Fibroblast of peridontal ligament (primary cell): ENCODE results near the gene FDXACB1.
A peak's percentile ranks its signal among the peaks of the same experiment; 100 is the strongest.

Experiments
- DNase-seq: peaks from one replicate; pipeline ENCODE4 v3.0.0-alpha.2; 2010; ENCODE audit errors: extremely low read depth

FDXACB1 gene

GRCh38 chr11:111878849-111879636 is at the start of gene FDXACB1, which contains the start of gene CFAP68:
TSS of gene FDXACB1 (minus strand) at chr11:111879165. CDS start at chr11:111879132, 33 bp downstream.
TSS of gene CFAP68 (plus strand) at chr11:111879541. CDS start at chr11:111879561, 20 bp downstream.
- DNase-seq, result peak; percentile 98

DNA sequence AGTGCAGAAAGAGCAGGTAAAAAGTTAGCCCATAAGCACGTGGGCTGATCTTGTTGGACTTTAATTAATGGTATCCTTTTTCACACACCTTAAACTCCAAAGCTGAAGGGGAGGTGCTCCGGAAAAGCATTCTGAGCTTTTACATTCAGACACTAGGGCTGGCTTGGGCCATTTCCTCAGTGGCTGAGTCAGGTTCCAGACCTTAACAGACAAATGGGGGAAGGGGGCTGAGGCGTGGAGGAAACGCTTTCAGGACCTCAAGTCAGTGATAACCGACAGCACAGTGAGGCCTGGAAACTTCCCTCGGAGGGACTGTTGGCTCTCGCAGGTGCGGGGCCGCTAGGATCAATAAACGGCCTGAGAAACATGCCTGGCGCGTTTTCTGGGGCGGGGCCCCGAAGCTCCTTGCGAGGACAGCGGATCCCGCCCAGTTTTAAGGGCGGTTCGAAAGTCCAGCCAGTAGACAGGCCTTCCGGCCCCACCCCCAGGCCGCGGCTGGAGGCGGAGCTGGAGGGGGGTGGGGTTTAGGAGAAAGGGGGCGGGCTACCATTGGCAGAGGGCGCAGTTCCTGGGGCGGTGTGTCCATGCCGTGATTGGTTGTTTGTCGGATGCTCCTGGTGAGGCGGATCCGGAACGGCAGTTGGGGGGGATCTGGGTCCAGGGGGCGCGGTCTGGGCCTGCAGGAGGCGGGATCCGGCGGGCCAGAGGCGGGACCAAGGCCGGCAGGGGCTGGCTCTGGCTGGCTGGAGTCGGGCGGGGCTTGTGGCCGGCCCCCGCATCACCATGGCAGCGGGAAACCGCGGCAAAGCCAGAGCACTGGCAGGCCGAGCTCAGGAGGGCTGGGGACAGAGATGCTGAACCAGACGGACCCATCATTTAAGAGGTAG is 47.8 kb upstream of the FDXACB1 start:
- DNase-seq, result peak; percentile 93

DNA sequence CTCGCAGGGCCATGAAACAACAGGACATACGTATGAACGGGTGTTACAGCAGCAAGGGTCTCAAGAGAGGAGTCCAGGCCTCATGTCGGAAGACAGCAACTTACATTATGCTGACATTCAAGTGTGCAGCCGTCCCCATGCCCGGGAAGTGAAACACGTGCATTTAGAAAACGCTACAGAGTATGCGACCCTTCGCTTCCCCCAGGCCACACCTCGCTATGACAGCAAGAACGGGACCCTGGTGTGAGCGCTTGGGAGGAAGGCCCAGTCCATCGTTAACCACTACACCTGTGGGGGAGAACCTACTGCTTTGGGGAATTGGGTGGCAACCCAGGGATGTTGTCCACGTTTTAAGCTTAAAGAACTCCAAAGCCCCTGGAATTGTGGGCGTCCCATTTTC is 47.0 kb upstream of the FDXACB1 start:
- no peak for DNase-seq

GRCh38 chr11:111923951-111924350 is 45.0 kb upstream of the FDXACB1 start:
- no peak for DNase-seq

GRCh38 chr11:111923351-111923788 is 44.4 kb upstream of the FDXACB1 start:
- DNase-seq, result peak; percentile 78

- DNase-seq, result peak; percentile 95
Measured at GRCh38 chr11:111922803-111923202, 43.8 kb upstream of the FDXACB1 start.

DNA sequence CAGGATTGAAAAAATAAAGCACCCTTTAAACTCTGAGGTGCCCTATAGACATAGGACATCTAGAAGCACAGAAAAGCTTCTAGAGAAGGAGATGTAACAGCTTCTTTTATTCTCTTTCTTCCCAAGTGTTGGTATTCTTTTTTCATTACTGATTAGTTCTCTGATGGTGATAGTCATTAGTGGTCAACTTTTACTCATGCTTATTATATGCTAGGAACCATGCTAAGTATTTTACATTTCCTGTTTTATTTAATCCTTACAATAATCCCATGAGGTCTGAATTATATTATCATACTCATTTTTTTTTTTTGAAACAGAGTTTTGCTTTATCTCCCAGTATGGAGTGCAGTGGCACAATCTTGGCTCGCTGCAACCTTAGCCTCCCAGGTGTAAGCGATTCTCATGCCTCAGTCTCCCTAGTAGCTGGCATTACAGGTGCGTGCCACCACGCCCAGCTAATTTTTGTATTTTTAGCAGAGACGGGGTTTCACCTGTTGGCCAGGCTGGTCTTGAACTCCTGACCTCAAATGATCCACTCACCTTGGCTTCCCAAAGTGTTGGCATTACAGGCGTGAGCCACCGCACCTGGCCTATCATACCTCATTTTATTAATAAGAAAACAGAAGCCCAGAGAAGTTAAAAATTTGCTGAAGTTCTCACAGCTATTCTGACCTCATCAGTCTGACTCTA is 42.7 kb upstream of the FDXACB1 start:
- DNase-seq, result no peak

GRCh38 chr11:111920908-111921307 is 41.9 kb upstream of the FDXACB1 start:
- no peak for DNase-seq

- peak; percentile 53 for DNase-seq
Measured at GRCh38 chr11:111918390-111919256, 39.7 kb upstream of the FDXACB1 start, which contains the start of gene C11orf52. TSS of gene C11orf52 (plus strand) at chr11:111918913. CDS start at chr11:111918973, 60 bp downstream.

DNA sequence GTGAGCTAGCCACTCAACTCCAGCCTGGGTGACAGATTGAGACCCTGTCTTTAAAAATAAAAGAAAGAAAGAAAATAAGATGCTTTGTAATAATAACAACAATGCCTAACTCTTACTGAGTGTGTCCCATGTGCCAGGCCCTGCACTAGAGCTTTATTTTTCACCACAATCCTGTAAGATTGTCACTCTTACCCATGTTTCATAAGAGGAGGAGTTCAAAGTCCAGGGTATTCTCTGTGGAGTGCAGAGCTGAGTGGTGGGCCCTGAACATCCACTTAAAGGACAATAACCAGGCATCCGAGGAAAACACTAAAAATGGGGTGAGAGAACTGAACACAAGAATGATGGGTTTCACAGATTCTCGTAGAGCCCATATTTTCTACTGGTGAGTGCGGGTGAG is 38.8 kb upstream of the FDXACB1 start:
- no peak for DNase-seq

DNA sequence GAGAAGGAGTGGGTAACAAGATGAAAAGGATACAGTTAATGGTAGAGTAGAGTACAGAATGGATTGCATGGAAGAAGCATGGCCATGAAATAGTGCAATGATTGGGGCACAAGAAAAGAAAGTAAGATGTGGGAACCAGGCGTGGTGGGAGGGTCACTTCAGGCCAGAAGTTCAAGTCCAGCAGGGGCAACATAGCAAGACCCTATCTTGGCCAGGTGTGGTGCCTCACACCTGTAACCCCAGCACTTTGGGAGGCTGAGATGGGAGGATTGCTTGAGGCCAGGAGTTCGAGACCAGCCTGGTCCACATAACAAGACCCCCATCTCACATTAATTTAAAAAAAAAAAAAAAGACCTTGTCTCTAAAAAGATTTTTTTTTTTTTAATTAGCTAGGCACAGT is 38.3 kb upstream of the FDXACB1 start:
- no peak for DNase-seq

DNA sequence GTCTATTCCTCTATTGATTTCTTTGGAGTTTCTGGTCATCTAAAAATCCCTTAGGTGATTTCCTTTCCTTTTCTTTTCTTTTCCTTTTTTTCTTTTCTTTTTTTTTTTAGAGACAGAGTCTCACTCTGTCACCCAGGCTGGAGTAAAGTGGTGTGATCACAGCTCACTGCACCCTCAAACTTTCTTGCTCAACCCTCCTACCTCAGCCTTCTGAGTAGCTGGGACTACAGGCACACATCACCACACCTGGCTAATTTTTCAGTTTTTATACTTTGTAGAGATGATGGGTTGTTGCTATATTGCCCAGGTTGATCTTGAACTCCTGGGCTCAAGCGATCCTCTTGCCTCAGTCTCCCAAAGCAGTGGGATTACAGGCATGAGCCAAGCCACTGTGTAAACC is 37.8 kb upstream of the FDXACB1 start:
- no peak for DNase-seq

GRCh38 chr11:111913997-111914396 is 35.0 kb upstream of the FDXACB1 start:
- DNase-seq, result peak; percentile 86

- DNase-seq, result no peak
Measured at GRCh38 chr11:111913031-111913861, 34.3 kb upstream of the FDXACB1 start.

DNA sequence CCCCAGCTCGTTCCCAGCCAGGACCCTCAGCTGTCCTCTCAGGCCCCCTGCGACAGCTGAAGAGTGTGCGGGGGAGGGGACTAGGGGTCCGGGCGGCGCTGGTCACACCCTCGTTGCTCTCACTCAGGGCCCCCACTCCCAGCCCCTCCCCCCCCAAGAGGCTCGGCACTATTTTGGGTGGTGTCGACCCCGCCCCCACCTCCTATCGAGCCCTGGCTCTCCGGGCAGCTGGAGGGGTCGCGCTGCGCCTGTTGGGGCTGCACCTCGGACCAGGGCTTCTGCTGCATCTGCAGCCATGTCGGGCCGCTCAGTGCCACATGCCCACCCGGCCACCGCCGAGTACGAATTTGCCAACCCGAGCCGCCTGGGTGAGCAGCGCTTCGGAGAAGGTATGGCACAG is 33.6 kb upstream of the FDXACB1 start, which contains the start of gene HSPB2:
Gene HSPB2 (plus strand): TSS at position 200 of the 400 bp plus-strand sequence. CDS start 96 bp downstream, at position 296.
- DNase-seq, result no peak

GRCh38 chr11:111911563-111912401 is 32.8 kb upstream of the FDXACB1 start, which contains the start of gene CRYAB:
TSS of gene CRYAB (minus strand) at chr11:111911770. CDS start at chr11:111911724, 46 bp downstream.
- DNase-seq, result peak; percentile 90

GRCh38 chr11:111910676-111911562 is 32.0 kb upstream of the FDXACB1 start:
- no peak for DNase-seq

- DNase-seq, result no peak
Measured at GRCh38 chr11:111909378-111909777, 30.4 kb upstream of the FDXACB1 start.
